GM18858 (cell line): ENCODE measurements around the gene CELA2B.
"Not testable (repeated sequence)": the region's sequence is repeated elsewhere in the genome, so short reads cannot be mapped to it uniquely, and the experiment has no call there.

ENCODE experiments used
- ATAC-seq: cut with Tn5 transposase; IDR thresholded peaks from one replicate; pipeline ENCODE4 v1.9.1; 2021; ENCODE audit not compliant: unreplicated experiment

The CELA2B gene

GRCh38 chr1:15492596-15492995, 16.7 kb downstream of the CELA2B start:
- no peak for ATAC-seq

- no peak for ATAC-seq
These were observed 18.0 kb downstream of the CELA2B start for GRCh38 chr1:15493869-15494390.

- ATAC-seq = no peak
These were observed 24.6 kb downstream of the CELA2B start for GRCh38 chr1:15500184-15501178.

- ATAC-seq = no peak
These were observed 25.5 kb downstream of the CELA2B start for GRCh38 chr1:15501208-15502032.

GRCh38 chr1:15504436-15504835, 28.5 kb downstream of the CELA2B start:
- no peak for ATAC-seq

- no peak for ATAC-seq
These were observed 30.9 kb downstream of the CELA2B start for GRCh38 chr1:15506831-15507230.

DNA sequence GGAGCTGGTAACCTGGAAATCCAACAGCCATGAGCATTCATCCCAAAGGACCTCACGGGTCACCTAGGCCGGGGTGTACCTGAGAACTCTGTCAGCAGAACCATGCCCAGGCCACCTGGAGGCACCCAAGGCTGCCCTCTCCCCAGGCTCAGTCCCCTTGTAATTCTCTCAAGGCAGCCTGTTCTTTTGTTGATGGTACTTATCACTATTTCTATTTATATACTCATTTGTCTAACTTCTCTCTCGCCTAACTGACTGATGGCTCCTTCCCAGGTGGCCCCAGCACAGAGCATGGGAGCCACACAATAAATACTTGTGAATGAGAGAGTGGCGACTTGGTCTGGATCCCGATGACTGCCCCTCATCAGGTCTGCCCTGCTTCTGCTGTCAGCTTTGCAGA, 31.4 kb downstream of the CELA2B start:
- no peak for ATAC-seq

GRCh38 chr1:15508700-15509487, 33.0 kb downstream of the CELA2B start:
- no peak for ATAC-seq

- ATAC-seq = no peak
These were observed 33.7 kb downstream of the CELA2B start for GRCh38 chr1:15509586-15509985.

GRCh38 chr1:15510611-15511405, 34.9 kb downstream of the CELA2B start:
- no peak for ATAC-seq

- ATAC-seq = no peak
These were observed 37.3 kb downstream of the CELA2B start for GRCh38 chr1:15513192-15513591.

DNA sequence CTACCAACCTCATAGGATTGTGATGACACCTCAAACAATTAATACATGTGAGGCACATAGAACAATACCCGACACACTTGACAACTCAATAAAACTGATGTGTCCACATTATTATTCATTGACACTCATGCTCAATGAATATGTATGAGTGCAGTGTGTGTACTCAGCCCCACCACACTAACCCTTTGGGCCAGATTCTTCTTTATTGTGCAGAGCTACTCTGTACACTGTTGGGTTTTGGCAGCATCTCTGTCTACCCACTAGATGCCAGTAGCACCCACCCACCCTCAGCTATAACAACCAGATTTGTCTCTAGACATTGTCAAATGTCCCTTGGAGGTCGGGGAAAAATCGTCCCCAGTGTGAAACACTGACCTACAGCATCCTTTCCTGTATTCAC, 38.0 kb downstream of the CELA2B start:
- no peak for ATAC-seq

DNA sequence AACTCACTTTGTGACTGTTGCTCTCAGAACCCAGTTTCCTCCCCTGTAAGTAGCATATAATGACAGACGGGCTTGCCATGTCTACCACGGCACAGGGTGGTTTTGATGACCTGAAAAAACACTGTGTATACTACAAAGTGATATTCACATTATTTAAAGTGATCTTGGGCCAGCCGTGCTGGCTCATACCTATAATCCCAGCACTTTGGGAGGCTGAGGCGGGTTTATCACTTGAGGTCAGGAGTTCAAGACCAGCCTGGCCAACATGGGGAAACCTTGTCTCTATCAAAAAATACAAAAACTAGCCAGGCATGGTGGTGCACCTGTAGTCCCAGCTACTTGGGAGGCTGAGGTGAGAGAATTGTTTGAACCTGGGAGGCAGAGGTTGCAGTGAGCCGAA, 38.7 kb downstream of the CELA2B start:
- ATAC-seq = not testable (repeated sequence)

DNA sequence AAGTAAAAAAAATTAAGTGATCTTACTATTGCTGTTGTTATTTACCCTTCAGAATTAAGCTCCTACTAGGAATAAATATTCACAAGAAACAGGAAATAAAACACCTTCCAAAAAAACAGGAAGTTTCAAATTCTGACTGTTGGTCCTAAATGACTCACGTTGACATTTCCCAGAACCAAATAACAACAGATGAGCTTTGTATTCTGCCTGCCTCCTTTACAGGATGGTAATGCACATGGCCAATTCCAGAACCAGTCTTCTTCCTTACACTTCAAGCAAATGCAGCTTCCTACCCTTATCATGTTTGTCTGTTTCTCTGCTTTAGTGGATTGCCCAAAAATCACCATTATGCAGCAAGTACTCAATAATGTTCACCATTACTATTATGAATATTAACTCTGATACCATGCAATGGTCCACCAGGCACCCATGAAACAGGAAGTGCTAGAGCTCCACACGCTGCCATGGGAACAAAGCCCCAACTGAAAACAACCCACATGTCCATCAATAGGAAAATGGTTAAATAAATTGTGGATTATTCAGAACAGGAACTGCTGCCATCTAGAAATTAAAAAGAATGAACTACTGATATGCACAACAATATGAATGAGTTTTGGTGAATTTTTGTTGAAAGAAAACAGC, 39.2 kb downstream of the CELA2B start:
- no peak for ATAC-seq

GRCh38 chr1:15519625-15520024, 43.7 kb downstream of the CELA2B start:
- no peak for ATAC-seq

DNA sequence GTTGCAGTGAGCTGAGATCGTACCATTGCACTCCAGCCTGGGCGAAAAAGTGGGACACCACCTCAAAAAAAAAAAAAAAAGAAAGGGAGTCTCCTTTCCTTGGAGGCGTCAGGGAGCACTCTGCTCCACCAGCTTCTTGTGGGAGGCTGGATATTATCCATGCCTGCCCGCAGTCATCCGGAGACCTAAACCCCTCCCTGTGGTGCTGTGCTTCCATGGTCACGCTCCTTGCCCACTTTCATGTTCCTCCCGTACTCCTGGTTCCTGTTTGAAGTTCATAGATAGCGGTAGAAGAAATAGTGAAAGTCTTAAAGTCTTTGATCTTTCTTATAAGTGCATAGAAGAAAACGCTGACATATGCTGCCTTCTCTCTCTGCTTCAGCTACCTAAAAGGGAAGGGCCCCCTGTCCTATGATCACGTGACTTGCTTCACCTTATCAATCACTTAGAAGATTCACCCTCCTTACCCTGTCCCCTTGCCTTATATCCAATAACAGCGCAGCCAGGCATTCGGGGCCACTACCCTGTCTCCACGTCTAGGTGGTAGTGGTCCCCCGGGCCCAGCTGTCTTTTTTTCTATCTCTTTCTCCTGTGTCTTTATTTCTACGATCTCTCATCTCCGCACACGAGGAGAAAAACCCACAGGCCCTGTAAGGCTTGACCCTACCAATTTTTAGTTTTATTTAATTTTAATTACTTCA, 45.5 kb downstream of the CELA2B start:
- not testable (repeated sequence) for ATAC-seq

GRCh38 chr1:15522551-15522950, 46.6 kb downstream of the CELA2B start:
- ATAC-seq = no peak

- ATAC-seq = no peak
These were observed 47.5 kb downstream of the CELA2B start for GRCh38 chr1:15523104-15524020.
